TTC549 (cell line): ENCODE results near the gene ZDHHC1.

Source experiments
- FAIRE-seq: peaks from 2 replicates; lab custom pipeline; 2012; peaks lifted over from hg19 to GRCh38; lab: Jason Lieb, UNC

The ZDHHC1 gene

GRCh38 chr16:67409631-67410030, 6.6 kb downstream of the ZDHHC1 start:
- FAIRE-seq = no peak

GRCh38 chr16:67407788-67408452, 8.4 kb downstream of the ZDHHC1 start:
- no peak for FAIRE-seq

GRCh38 chr16:67407176-67407787, 9.0 kb downstream of the ZDHHC1 start:
- FAIRE-seq = no peak

GRCh38 chr16:67406111-67406971, 9.9 kb downstream of the ZDHHC1 start:
- no peak for FAIRE-seq

GRCh38 chr16:67405336-67405735, 10.9 kb downstream of the ZDHHC1 start:
- FAIRE-seq = no peak

- no peak for FAIRE-seq
These were observed 11.5 kb downstream of the ZDHHC1 start for GRCh38 chr16:67404740-67405226.

GRCh38 chr16:67403976-67404555, 12.2 kb downstream of the ZDHHC1 start:
- no peak for FAIRE-seq

- FAIRE-seq = no peak
These were observed 15.4 kb downstream of the ZDHHC1 start for GRCh38 chr16:67400901-67401300.

GRCh38 chr16:67399749-67400704, 16.2 kb downstream of the ZDHHC1 start:
- no peak for FAIRE-seq

GRCh38 chr16:67399218-67399733, 17.0 kb downstream of the ZDHHC1 start:
- no peak for FAIRE-seq

GRCh38 chr16:67398546-67399217, 17.6 kb downstream of the ZDHHC1 start:
- FAIRE-seq = no peak

GRCh38 chr16:67397812-67398545, 18.3 kb downstream of the ZDHHC1 start:
- FAIRE-seq = no peak

- no peak for FAIRE-seq
These were observed 19.1 kb downstream of the ZDHHC1 start for GRCh38 chr16:67397036-67397801.

GRCh38 chr16:67396159-67397035, 19.9 kb downstream of the ZDHHC1 start:
- no peak for FAIRE-seq

GRCh38 chr16:67395458-67396158, 20.7 kb downstream of the ZDHHC1 start:
- no peak for FAIRE-seq

GRCh38 chr16:67395105-67395457, 21.2 kb downstream of the ZDHHC1 start:
- no peak for FAIRE-seq
